ENCODE results near the gene RAMP1. TPM values are rescaled to one million over a fixed set of nuclear protein-coding genes. Genes with fewer than 3 reads are reported as not detected.
A peak's percentile ranks its signal among the peaks of the same experiment; 100 is the strongest.
"Not testable (repeated sequence)": the region's sequence is repeated elsewhere in the genome, so short reads cannot be mapped to it uniquely, and the experiment has no call there.

RAMP1 gene
- total RNA-seq, 1 experiment from 2014 or later, result 13.5 TPM

DNA sequence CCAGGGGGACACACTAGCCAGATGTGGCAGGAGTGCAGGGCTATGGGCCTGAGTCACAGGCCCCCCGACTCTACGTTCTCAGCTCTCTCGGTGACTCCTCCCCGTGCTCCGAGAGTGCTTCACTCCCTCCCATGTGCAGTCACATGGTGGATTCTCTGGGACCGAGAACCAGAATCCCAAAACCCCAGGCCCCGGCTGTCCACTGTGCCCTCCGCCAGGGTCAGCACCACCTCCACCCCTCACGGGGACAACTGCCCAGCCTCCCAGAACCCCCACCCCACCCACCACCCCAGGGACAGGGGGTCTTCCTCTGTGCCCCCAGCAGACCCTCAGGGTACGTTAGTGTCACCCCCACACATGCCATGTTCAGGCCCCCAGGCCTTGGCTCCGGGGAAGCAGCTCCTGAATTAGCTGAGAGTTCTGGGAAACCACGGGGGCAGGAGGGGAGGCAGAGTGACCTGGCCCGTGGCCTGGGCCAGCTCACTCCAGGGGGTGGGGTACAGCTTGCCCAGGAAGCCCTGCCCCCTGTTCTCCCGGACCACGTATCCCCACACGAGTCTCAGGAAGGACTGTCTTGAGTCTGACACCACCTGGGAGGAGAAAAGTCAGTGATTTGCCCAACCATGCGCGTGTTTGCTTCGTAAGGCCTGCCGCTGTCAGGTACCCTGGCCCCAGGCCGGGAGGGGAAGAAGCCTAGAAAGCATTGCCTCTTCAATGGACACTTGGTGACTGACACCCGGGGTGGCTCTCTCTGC, 4.4 kb downstream of the RAMP1 start:
- DNase-seq (ENCODE audit: low read depth), result no peak

DNA sequence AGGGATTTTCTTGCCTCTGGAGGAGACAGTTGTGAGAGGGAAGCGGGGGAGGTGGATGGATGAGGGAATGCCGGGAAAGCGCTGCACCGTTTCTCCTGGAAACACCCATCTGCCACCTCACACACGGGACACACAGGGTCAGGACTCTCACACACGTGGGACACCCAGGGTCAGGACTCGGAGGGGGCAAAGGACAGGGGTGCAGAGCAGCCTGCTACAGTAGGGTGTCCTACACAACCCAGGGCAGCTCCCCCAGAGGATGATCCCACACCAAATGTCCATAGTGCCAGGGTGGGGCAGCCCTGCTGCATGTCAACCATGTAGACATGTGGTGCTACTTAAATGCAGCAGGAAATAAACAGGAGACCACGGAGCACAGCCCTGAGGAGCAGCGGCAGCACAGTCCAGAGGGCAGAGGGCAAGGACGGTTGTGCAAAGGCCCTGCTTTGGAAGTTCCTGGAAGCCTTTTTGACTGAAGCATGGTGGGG, 5.1 kb downstream of the RAMP1 start:
- DNase-seq (ENCODE audit: low read depth), result no peak

DNA sequence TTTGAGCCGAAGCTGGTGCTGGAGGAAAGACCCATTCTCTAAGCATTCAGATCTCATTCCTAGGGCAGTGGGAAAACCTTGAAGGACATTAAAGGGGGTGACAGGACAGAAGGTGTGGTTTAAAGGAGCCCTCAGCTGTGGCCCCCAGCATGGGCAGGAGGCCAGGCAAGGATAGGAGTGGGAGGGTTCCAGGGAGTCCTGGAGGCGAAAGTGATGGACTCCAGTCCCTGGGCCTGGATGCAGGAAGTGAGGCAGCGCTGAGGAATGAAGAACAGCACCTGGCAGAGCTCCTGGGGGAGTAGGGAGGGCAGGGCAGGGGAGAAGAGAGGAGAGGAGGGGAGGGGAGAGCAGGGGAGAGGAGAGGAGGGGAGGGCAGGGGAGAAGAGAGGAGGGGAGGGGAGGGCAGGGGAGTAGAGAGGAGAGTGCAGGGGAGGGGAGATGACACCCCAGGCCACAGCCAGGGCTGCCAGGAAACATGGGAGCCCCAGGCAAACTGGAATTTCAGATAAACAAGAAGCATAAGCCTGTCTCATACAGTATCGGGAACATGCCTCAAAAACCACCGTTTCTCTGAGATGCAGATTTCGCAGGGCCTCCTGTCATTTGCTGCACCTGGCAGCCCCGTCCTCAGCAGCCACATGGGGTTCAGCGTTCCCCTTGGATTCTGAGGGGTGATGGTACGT, 5.7 kb downstream of the RAMP1 start:
- peak; percentile 34 for DNase-seq (ENCODE audit: low read depth)

DNA sequence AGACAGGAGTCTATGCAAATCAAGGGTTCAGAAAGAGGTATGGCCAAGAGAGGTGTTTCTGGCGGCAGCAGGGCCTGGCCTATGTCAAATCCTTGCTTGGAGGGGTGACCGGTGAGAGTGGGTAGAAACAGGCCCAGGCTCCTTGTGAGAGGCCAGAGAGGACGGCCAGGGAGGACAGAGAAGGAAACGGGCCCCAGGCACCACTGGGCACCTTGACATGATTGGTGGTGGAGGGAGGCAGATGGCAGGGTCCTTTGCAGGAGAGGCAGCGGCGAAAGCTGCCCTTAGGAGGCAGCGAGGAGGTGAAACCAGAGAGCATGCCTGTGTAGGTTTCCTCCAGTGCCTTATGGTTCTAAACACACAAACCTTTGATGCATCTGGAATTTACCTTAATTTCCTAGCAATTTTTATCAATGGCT, 6.2 kb downstream of the RAMP1 start:
- no peak for DNase-seq (ENCODE audit: low read depth)

DNA sequence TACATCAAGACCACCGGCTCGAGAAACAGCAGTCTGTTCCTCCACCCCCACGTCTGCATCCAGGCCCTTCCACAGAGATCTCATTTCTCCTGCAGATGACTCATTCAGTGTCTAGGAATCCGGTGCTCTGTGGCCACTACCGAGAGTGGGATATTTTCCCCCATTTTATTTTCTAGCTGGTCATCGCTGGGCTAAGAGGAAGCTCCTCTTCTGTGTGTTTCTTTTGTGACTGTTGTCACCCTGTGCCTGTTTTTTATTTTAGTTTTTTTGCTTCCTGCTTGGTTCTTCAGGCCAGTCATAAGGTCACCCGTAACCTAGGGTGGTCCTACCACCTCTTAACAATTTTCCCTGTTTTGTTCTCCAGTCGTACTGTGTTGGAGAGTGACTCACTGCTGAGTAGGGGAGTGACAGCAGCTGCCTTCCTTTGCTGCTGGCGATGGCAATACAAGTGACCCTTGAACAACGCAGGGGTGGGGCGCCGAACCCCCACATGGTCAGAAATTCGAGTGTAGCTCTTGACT, 6.7 kb downstream of the RAMP1 start:
- DNase-seq (ENCODE audit: low read depth), result peak; percentile 66

- no peak for DNase-seq (ENCODE audit: low read depth)
These were observed 8.0 kb downstream of the RAMP1 start for GRCh38 chr2:237867465-237867864.

GRCh38 chr2:237868074-237868473, 8.7 kb downstream of the RAMP1 start:
- DNase-seq (ENCODE audit: low read depth), result not testable (repeated sequence)

DNA sequence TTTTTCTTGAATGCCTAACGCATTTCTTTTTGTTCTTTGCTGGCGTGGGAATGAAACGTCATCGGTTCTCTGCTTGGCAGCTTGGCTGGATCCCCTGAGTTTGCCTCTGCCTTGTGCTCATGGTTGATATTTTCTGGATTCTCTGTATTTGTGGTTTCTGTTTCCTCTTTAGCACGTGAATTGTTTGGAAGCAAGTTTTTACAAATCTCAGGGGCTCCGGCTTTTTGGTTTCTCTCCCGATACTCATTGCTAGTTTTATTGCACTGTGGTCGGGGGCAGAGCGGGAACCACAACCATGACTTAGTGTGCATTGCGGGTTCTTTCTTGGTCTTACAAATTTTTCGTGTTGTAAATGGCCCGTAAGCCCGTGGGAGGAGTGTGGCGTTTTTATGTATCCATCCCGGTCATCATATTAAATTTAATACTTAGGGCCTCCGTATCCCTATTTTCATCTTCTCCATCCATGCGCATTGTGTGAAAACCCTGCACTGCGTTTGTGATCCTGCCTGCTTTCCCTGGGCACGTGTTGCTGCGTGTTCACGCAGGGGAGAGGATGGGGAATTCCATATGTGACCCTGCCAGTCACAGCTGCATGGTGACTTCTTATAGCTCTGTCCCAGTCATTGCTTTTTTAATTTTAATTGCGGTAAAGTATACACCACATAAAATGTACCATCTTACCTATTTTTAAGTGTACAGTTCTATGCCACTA, 9.4 kb downstream of the RAMP1 start:
- DNase-seq (ENCODE audit: low read depth), result no peak

GRCh38 chr2:237869343-237870102, 10.1 kb downstream of the RAMP1 start:
- DNase-seq (ENCODE audit: low read depth), result no peak

DNA sequence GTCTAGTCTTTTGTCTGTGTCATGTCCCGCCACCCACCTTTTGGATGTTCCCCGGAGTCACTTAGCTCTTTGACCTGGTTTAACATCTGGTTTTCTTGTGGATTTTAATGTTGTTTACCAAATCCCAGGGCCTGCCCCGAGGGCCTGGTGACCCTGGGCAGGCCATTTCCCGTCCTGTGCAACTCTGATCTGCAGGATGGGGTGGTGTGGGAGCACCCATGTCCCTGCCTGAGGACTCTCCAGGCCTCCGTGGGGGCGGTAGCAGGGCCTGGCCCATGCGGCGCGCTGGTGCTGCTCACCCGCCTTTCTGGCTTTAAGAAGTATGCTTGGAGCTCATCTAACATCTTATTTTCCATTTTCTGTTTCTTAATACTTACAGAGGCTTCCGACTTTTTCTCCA, 10.7 kb downstream of the RAMP1 start:
- no peak for DNase-seq (ENCODE audit: low read depth)

GRCh38 chr2:237870754-237871651, 11.6 kb downstream of the RAMP1 start:
- DNase-seq (ENCODE audit: low read depth), result no peak

- DNase-seq (ENCODE audit: low read depth), result no peak
These were observed 12.9 kb downstream of the RAMP1 start for GRCh38 chr2:237872178-237872887.

DNA sequence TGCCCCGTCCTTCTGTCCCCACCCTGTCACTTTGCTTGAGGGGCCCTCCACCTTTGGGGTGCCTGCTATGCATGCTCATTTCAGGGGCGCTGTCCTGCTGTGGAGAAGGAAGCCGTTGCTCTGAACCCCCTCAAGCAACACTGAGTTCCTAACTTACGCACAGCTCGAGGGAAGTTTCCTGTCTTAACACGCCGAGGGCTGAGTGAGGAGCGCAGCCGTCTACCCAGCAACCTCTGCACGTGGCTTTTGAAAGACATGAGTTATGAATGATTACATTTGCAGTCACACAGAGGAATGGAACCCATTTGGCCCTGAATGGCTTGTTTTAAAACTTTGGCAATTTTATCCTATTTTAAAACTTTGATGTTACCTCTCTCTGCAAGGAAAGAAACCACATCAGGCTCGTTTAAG, 14.0 kb downstream of the RAMP1 start:
- no peak for DNase-seq (ENCODE audit: low read depth)

DNA sequence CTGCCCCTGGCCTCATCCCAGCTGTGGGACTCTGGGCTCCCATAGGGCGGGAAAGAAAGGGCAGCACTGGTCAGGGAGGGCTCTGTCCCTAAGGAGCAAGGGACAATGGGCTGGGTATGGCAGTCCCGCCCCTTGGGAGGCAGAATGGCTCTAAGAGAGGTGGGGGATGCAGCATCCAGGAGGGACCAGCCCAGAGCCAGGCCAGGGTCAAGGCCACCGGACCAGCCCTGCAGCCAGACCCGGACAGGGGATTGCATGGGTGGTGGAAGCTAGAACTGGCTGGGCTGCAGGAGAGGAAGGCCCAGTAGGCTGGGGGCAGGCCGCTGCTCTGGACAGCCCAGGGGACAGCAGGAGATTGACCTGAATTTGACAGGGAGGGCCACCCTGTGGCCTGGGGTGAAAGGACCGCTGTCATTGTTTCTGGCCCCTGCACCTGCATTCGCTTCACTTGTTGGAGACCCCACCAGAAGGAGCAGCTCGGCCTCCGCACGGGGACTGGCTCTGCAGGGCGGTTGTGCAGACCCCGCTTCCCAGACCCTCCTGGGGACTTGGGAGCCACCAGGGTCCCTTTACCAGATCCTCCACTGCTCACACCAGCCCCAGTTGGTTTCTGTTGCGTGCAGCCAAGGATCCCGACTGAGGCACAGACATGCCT, 14.6 kb downstream of the RAMP1 start:
- DNase-seq (ENCODE audit: low read depth), result no peak

DNA sequence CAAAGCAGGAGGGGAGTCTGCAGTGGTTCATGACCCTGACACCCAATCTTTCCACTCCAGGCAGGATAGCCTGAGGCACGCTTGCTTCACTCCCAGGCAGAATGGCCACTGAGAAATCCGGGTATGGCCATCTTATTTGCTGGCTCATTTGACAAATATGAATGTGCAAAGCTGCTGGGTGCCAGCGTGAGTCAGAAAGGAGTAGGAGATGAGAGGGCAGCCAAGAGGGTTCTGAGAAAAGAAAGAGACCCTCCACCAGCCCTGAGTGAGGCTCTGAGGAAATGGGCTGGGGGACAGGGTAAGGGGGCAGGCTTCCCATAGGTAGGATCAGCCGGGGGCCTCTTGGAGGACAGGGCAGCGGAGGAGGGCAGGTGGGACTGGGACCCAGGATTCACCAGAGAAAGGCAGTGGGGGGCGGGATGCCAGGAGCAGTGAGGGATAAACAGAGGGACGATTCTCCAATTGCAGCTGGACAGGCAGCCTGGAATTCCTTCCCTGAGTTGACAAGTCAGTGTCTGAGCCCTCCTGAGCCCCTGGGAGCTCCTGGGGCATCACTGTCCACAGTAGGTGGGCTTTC, 15.2 kb downstream of the RAMP1 start:
- DNase-seq (ENCODE audit: low read depth), result peak; percentile 77

GRCh38 chr2:237875256-237876060, 16.0 kb downstream of the RAMP1 start:
- DNase-seq (ENCODE audit: low read depth), result no peak

- no peak for DNase-seq (ENCODE audit: low read depth)
These were observed 16.7 kb downstream of the RAMP1 start for GRCh38 chr2:237876061-237876526.

DNA sequence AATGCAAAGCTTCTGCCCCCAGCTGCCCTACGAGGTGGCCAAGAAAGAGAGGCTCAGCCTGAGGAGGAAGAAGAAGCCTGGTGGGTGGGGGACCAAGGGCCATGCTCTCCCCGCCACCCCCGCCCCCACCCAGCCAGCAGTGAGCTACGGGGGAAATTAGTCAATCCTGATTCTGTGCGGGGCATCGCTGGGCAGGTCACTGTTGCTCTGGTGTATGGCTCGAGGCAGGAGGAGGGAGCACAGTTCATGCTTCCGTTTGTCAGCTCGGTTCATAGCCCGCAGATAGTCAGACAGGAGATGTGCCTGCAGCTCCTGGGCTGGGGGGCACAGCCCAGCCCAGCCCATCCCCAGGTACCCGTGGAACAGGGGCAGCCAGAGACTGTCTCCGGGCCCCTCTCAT, 17.1 kb downstream of the RAMP1 start:
- no peak for DNase-seq (ENCODE audit: low read depth)
